ENCODE data around the gene CTNND2. TPM values are rescaled to one million over a fixed set of nuclear protein-coding genes. Genes with fewer than 3 reads are reported as not detected.

The CTNND2 gene
- total RNA-seq, 1 experiment from 2014 or later: not detected

- ChIA-PET CTCF (no interaction called here), POLR2A (no interaction called here)
- no peaks in the 10 kb centered on the region for H3K36me3 Mint-ChIP-seq (ENCODE audit: insufficient read depth, unreplicated experiment)
- H3K27ac Mint-ChIP-seq (ENCODE audit: low read depth, unreplicated experiment): no peak overlapping the region
- no peaks in the 10 kb centered on the region for H3K4me1 Mint-ChIP-seq (ENCODE audit: insufficient read depth, unreplicated experiment)
- intact Hi-C loops (cut with micrococcal nuclease): no loop called here
- no TSS peak for BruUV-seq (replicated peaks)
- H3K4me3 Mint-ChIP-seq (ENCODE audit: unreplicated experiment): no peak overlapping the region
- no peak for DNase-seq (ENCODE audit: unreplicated experiment)
- peaks cover 12% of the 10 kb centered on the region for H3K9me3 Mint-ChIP-seq (ENCODE audit: unreplicated experiment)
- no peaks in the 10 kb centered on the region for H3K27me3 Mint-ChIP-seq (ENCODE audit: insufficient read depth, unreplicated experiment)
- TF ChIP-seq CTCF (IDR thresholded peaks at IDR 0.05; ENCODE audit: unreplicated experiment): no peak
Measured at GRCh38 chr5:11027660-11028059, 876.6 kb downstream of the CTNND2 start.

- ChIA-PET CTCF (no interaction called here), POLR2A (no interaction called here)
- Mint-ChIP-seq H3K27me3 (ENCODE audit: insufficient read depth, unreplicated experiment) (no peaks in the 10 kb centered on the region), H3K27ac (ENCODE audit: low read depth, unreplicated experiment) (no peak overlapping the region), H3K4me3 (ENCODE audit: unreplicated experiment) (no peak overlapping the region), H3K36me3 (ENCODE audit: insufficient read depth, unreplicated experiment) (no peaks in the 10 kb centered on the region), H3K9me3 (ENCODE audit: unreplicated experiment) (peaks cover 12% of the 10 kb centered on the region), H3K4me1 (ENCODE audit: insufficient read depth, unreplicated experiment) (no peaks in the 10 kb centered on the region)
- DNase-seq (ENCODE audit: unreplicated experiment): no peak
- no TSS peak for BruUV-seq (replicated peaks)
- TF ChIP-seq CTCF (IDR thresholded peaks at IDR 0.05; ENCODE audit: unreplicated experiment): no peak
- intact Hi-C loops (cut with micrococcal nuclease): no loop called here
Measured at GRCh38 chr5:11026543-11026942, 877.7 kb downstream of the CTNND2 start.

GRCh38 chr5:11023945-11024344 is 880.3 kb downstream of the CTNND2 start:
- Mint-ChIP-seq H3K4me1 (ENCODE audit: insufficient read depth, unreplicated experiment) (no peaks in the 10 kb centered on the region), H3K4me3 (ENCODE audit: unreplicated experiment) (no peak overlapping the region), H3K9me3 (ENCODE audit: unreplicated experiment) (no peaks in the 10 kb centered on the region), H3K36me3 (ENCODE audit: insufficient read depth, unreplicated experiment) (no peaks in the 10 kb centered on the region), H3K27ac (ENCODE audit: low read depth, unreplicated experiment) (no peak overlapping the region), H3K27me3 (ENCODE audit: insufficient read depth, unreplicated experiment) (no peaks in the 10 kb centered on the region)
- CTCF ChIA-PET: interaction anchor here (0.6 to 0.7 kb wide), 2 partner anchors 11 to 167 kb away, joined by 3 read pairs; no protein-coding TSS in a partner anchor
- intact Hi-C loops (cut with micrococcal nuclease): no loop called here
- no TSS peak for BruUV-seq (replicated peaks)
- no peak for TF ChIP-seq CTCF (IDR thresholded peaks at IDR 0.05; ENCODE audit: unreplicated experiment)
- no peak for DNase-seq (ENCODE audit: unreplicated experiment)
- POLR2A ChIA-PET: no interaction called here

GRCh38 chr5:11013793-11014192 is 890.5 kb downstream of the CTNND2 start:
- CTCF ChIA-PET: no interaction called here
- Mint-ChIP-seq H3K4me1 (ENCODE audit: insufficient read depth, unreplicated experiment) (no peaks in the 10 kb centered on the region), H3K27me3 (ENCODE audit: insufficient read depth, unreplicated experiment) (peaks cover 42% of the 10 kb centered on the region), H3K36me3 (ENCODE audit: insufficient read depth, unreplicated experiment) (no peaks in the 10 kb centered on the region), H3K27ac (ENCODE audit: low read depth, unreplicated experiment) (no peak overlapping the region), H3K4me3 (ENCODE audit: unreplicated experiment) (no peak overlapping the region), H3K9me3 (ENCODE audit: unreplicated experiment) (no peaks in the 10 kb centered on the region)
- POLR2A ChIA-PET: no interaction called here
- BruUV-seq (replicated peaks): no TSS peak
- TF ChIP-seq CTCF (IDR thresholded peaks at IDR 0.05; ENCODE audit: unreplicated experiment): no peak
- no peak for DNase-seq (ENCODE audit: unreplicated experiment)
- intact Hi-C loops (cut with micrococcal nuclease): no loop called here

All from MCF 10A (cell line).